ENCODE measurements around the gene ZKSCAN3.

GRCh38 chr6:28349344-28349891, 329 bp upstream of the ZKSCAN3 start:
- no peak for TF ChIP-seq CTCF (IDR thresholded peaks at IDR 0.05; ENCODE audit: insufficient read depth, low read length, poor library complexity, severe bottlenecking)
- TF ChIP-seq EZH2phosphoT487 (conservative IDR thresholded peaks at IDR 0.05; ENCODE audit: low read length): no peak

Measured in SU-DHL-6 (cell line).